HepG2 (cell line): ENCODE results near the gene TEX53. TPM values are rescaled to one million over a fixed set of nuclear protein-coding genes. Genes with fewer than 3 reads are reported as not detected.

ENCODE experiments used
- ATAC-seq: fragments of 200-7000 bp; cut with Tn5 transposase; 3 replicates; pipeline ENCODE4 v1.9.1; 2020; ENCODE audit warnings: mild to moderate bottlenecking, moderate library complexity
- BruUV-seq: library from RNA; stranded (reverse); fragments of 400-500 nt; replicated peaks from 2 replicates; lab custom pipeline; 2021; lab: Mats Ljungman, UMichigan
- CTCF ChIA-PET: fragments of 300-600 bp; formaldehyde crosslinking; extraction: SDS; loops from one replicate; lab custom pipeline; 2021; ENCODE audit warnings: low total read pairs, inconsistent platforms, low intra/inter-chr PET ratio; lab: Yijun Ruan, JAX
- POLR2A ChIA-PET: fragments of 350-600 bp; sonication (Branson Sonifier 250); formaldehyde crosslinking; loops from one replicate; lab custom pipeline; 2020; ENCODE audit warnings: antibody characterized with exemption, inconsistent platforms; lab: Yijun Ruan, JAX
- DNase-seq: peaks from one replicate; pipeline ENCODE4 v3.0.0-alpha.2; 2015; ENCODE audit warnings: low spot score
- FAIRE-seq: peaks from 3 replicates; lab custom pipeline; 2011; peaks lifted over from hg19 to GRCh38; lab: Jason Lieb, UNC
- H2AFZ ChIP-seq: one replicate; pipeline ENCODE4 v1.6.1; 2011; ENCODE audit warnings: low read length, inconsistent platforms
- H3K27ac ChIP-seq: fragments of 300-600 bp; 3 replicates; pipeline ENCODE4 v1.8.0; 2011; ENCODE audit warnings: mixed run types, mild to moderate bottlenecking, mixed read lengths, low read length, inconsistent platforms; ENCODE audit not compliant: insufficient read depth; ENCODE audit errors: extremely low read length
- H3K27me3 ChIP-seq, 2 experiments: fragments of 200-600 bp in 1 of 2; 2 replicates in 1 of 2; 3 replicates in 1 of 2; pipeline versions ENCODE4 v1.6.0 to v1.8.0; 2011; ENCODE audit warnings: low read length in 2 of 2, mild to moderate bottlenecking in 2 of 2, moderate library complexity in 2 of 2, inconsistent platforms in 1 of 2; ENCODE audit not compliant: insufficient read depth in 2 of 2, control insufficient read depth in 1 of 2
- H3K36me3 ChIP-seq, 2 experiments: fragments of 200-600 bp in 1 of 2; replicated peaks in 1 of 2; 2 replicates in 1 of 2; 3 replicates in 1 of 2; pipeline versions ENCODE4 v1.5.1 to v1.8.0; 2011; ENCODE audit warnings: low read length in 2 of 2, inconsistent platforms in 1 of 2; ENCODE audit not compliant: insufficient read depth in 2 of 2, control insufficient read depth in 1 of 2
- H3K4me1 ChIP-seq: 2 replicates; pipeline ENCODE4 v1.5.1; 2012; ENCODE audit warnings: low read length, inconsistent platforms; ENCODE audit not compliant: insufficient read depth
- H3K4me2 ChIP-seq: 2 replicates; pipeline ENCODE4 v1.6.0; 2011; ENCODE audit warnings: low read depth, low read length, inconsistent platforms
- H3K4me3 ChIP-seq, 3 experiments: fragments of 200-600 bp in 1 of 3; sonication (generic), shearing (Covaris generic) in 1 of 3; replicated peaks in 1 of 3; 2 replicates each; pipeline ENCODE4 v1.5.1; 2011 to 2016; ENCODE audit warnings: low read length in 3 of 3, inconsistent platforms in 2 of 3, low read depth in 2 of 3, mild to moderate bottlenecking in 2 of 3, control low read depth in 1 of 3, mixed read lengths in 1 of 3; ENCODE audit not compliant: insufficient read depth in 1 of 3
- H3K79me2 ChIP-seq: one replicate; pipeline ENCODE4 v1.6.1; 2011; ENCODE audit warnings: low read length, inconsistent platforms; ENCODE audit not compliant: insufficient read depth
- H3K9ac ChIP-seq: 2 replicates; pipeline ENCODE4 v1.6.0; 2011; ENCODE audit warnings: mild to moderate bottlenecking, low read depth, low read length, inconsistent platforms; ENCODE audit not compliant: insufficient read depth
- H3K9me3 ChIP-seq: 2 replicates; pipeline ENCODE4 v1.5.1; 2012; ENCODE audit warnings: mild to moderate bottlenecking, low read length
- H4K20me1 ChIP-seq: 2 replicates; pipeline ENCODE4 v1.6.0; 2011; ENCODE audit warnings: inconsistent platforms, mild to moderate bottlenecking, low read length, moderate library complexity; ENCODE audit not compliant: insufficient read depth
- GATAD2A ChIP-seq: IDR thresholded peaks from 2 replicates; pipeline ENCODE4 v1.6.1; 2016
- HINFP ChIP-seq: sonication (generic); formaldehyde crosslinking; IDR thresholded peaks from 2 replicates; pipeline ENCODE4 v1.4.0; 2020; ENCODE audit warnings: low read depth, mild to moderate bottlenecking, missing genetic modification reagents
- IKZF1 ChIP-seq: fragments of 450-650 bp; IDR thresholded peaks from 2 replicates; pipeline ENCODE4 v1.7.1; 2016
- MIXL1 ChIP-seq: IDR thresholded peaks from 2 replicates; pipeline ENCODE4 v1.6.1; 2016
- PHB2 ChIP-seq: fragments of 450-650 bp; IDR thresholded peaks from 2 replicates; pipeline ENCODE4 v1.6.1; 2018; ENCODE audit not compliant: partially characterized antibody
- SIX4 ChIP-seq: sonication (generic); formaldehyde crosslinking; IDR thresholded peaks from 2 replicates; pipeline ENCODE4 v1.4.0; 2020; ENCODE audit warnings: missing genetic modification reagents
- ZNF251 ChIP-seq: sonication (generic); formaldehyde crosslinking; IDR thresholded peaks from 2 replicates; pipeline ENCODE4 v1.9.0; 2021; ENCODE audit warnings: mild to moderate bottlenecking, missing genetic modification reagents
- ZNF3 ChIP-seq: IDR thresholded peaks from 2 replicates; pipeline ENCODE4 v1.7.0; 2017; ENCODE audit warnings: inconsistent platforms
- ZNF629 ChIP-seq: sonication (generic); formaldehyde crosslinking; conservative IDR thresholded peaks from 2 replicates; pipeline ENCODE4 v1.5.0; 2020; ENCODE audit warnings: missing genetic modification reagents
- WGBS: methylation state at CpG from one replicate; pipeline ENCODE4 v1.1.6; 2017; ENCODE audit warnings: low lambda C conversion rate; 5-methylcytosine and 5-hydroxymethylcytosine counted together
- in situ Hi-C: cut with HindIII; loops from 2 replicates; pipeline ENCODE4 v1.10.0; 2017; ENCODE audit warnings: low pct_unique_long_range_greater_than_20kb; ENCODE audit not compliant: extremely low pct_ligation_motif_present
- intact Hi-C: fragments of 100-400 bp; cut with micrococcal nuclease; formaldehyde crosslinking; loops from one replicate; pipeline ENCODE4 v1.10.0; 2022; ENCODE audit not compliant: unreplicated experiment
- polyA plus RNA-seq, 8 experiments: library from polyadenylated mRNA; depleted of rRNA in 3 of 8; stranded (reverse) in 7 of 8; unstranded in 1 of 8; fragments of >200 nt; fragmentation: Illumina TruSeq in 4 of 8; extraction: Trizol in 4 of 8; gene quantifications; 2 replicates each; pipeline versions ENCODE4 v1.2.1 to v1.2.3, GENCODE V29; 2011 to 2016; ENCODE audit warnings: low read depth in 4 of 8, missing spikeins in 1 of 8, mixed read lengths in 1 of 8; ENCODE audit not compliant: insufficient read depth in 1 of 8
- total RNA-seq, 5 experiments: library from RNA; depleted of rRNA; stranded (reverse); fragments of >200 nt; fragmentation: Illumina TruSeq; extraction: Trizol; gene quantifications; 2 replicates each; pipeline ENCODE4 v1.2.3, GENCODE V29; 2016; ENCODE audit warnings: low read depth in 1 of 5

The TEX53 gene
- total and polyA plus RNA-seq, 2 of the 13 experiments (the other 11 are each of a cell fraction or from before 2014, with no cell fraction given) = not detected

DNA sequence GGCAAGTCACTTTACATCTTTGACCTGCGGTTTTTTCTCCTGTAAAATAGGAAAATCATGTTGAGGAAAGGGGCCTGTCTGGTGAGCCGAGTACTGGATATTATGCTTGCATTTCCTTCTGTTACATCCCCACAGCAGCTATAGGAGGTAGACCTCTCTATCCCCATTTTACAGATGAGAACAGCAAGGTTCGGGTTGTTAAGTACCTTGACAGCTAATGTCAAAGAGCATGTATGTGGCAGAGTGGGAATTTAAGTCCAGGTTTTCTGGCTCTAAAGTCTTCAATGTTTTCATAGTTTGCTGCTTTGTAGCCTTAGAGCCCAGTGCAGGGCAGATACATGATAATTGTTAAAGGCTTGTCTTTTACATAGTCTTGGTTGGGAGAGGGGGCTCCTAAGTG lies 43.7 kb downstream of the TEX53 start:
- intact Hi-C loops = loop anchor here (5.0 kb wide), 1 partner anchor 127 kb away; no protein-coding TSS in a partner anchor
- Histone ChIP-seq H3K27ac (no peak overlapping the region), H3K4me3 (no peak overlapping the region), H3K27me3 (no peaks in the 10 kb centered on the region; a peak in 1 of 5 replicates)
- WGBS = 77% methylated on average over 3 of the region's 3 CpGs
- no peak for TF ChIP-seq ZNF3 (CRISPR knock-in tag)
- TF ChIP-seq MIXL1 (CRISPR knock-in tag) = no peak
- TF ChIP-seq PHB2 = no peak
- no peak for TF ChIP-seq SIX4
- TF ChIP-seq HINFP = no peak
- TF ChIP-seq ZNF251 (CRISPR knock-in tag) = no peak
- peak; percentile 51 for TF ChIP-seq ZNF629
- TF ChIP-seq IKZF1 = no peak
- TF ChIP-seq, all 625 proteins: peak for 1
- H4K20me1 ChIP-seq = no peaks in the 10 kb centered on the region
- H3K4me2 ChIP-seq = no peak overlapping the region
- BruUV-seq = no TSS peak
- no peaks in the 10 kb centered on the region; a peak in 2 of 5 replicates for H3K36me3 ChIP-seq
- CTCF ChIA-PET = no interaction called here
- H3K9ac ChIP-seq = no peak overlapping the region
- no peak for DNase-seq
- no peaks in the 10 kb centered on the region for H3K9me3 ChIP-seq
- H3K4me1 ChIP-seq = peaks cover 42% of the 10 kb centered on the region
- no peak for FAIRE-seq
- POLR2A ChIA-PET = interaction anchor here (1.0 to 1.2 kb wide), 2 partner anchors 22 to 26 kb away, joined by 3 to 4 read pairs; partner anchors contain the start of gene ATP6V1G1
- H3K79me2 ChIP-seq = peaks cover 3% of the 10 kb centered on the region
- in situ Hi-C loops = no loop called here
- no peak overlapping the region for H2AFZ ChIP-seq
- no peak for ATAC-seq

- no peaks in the 10 kb centered on the region for H4K20me1 ChIP-seq
- no peak overlapping the region for H3K4me2 ChIP-seq
- H2AFZ ChIP-seq = no peak overlapping the region
- in situ Hi-C loops (no loop called here), intact Hi-C loops (loop anchor here (5.0 kb wide), 1 partner anchor 126 kb away; no protein-coding TSS in a partner anchor)
- H3K4me1 ChIP-seq = peaks cover 42% of the 10 kb centered on the region
- H3K9me3 ChIP-seq = no peaks in the 10 kb centered on the region
- BruUV-seq = no TSS peak
- no peak overlapping the region for H3K27ac ChIP-seq
- WGBS = 89% methylated on average over 6 of the region's 7 CpGs
- POLR2A ChIA-PET = interaction anchor here (1.6 to 2.7 kb wide), 3 partner anchors 22 to 111 kb away, joined by 4 to 27 read pairs (median 15); partner anchors contain the start of gene ATP6V1G1
- FAIRE-seq = no peak
- peaks cover 3% of the 10 kb centered on the region for H3K79me2 ChIP-seq
- H3K9ac ChIP-seq = no peak overlapping the region
- H3K36me3 ChIP-seq = no peaks in the 10 kb centered on the region; a peak in 1 of 5 replicates
- CTCF ChIA-PET = no interaction called here
- ATAC-seq = no peak
- no peaks in the 10 kb centered on the region; a peak in 1 of 5 replicates for H3K27me3 ChIP-seq
- no peak overlapping the region for H3K4me3 ChIP-seq
- TF ChIP-seq GATAD2A (CRISPR knock-in tag) = no peak
- DNase-seq = no peak
These were observed 44.5 kb downstream of the TEX53 start for GRCh38 chr9:114613087-114613486.
